NAMALWA (cell line): ENCODE data around the gene CD27.

Source experiments
- DNase-seq: peaks from one replicate; pipeline ENCODE4 v3.0.0-alpha.2; 2015; ENCODE audit warnings: low spot score

Gene CD27

GRCh38 chr12:6434205-6435140, 10.3 kb upstream of the CD27 start:
- peak; percentile 30 for DNase-seq

- DNase-seq = no peak
Measured at GRCh38 chr12:6435961-6436715, 8.6 kb upstream of the CD27 start.

- no peak for DNase-seq
Measured at GRCh38 chr12:6437586-6437985, 7.2 kb upstream of the CD27 start.

GRCh38 chr12:6438345-6438744, 6.4 kb upstream of the CD27 start:
- no peak for DNase-seq

- no peak for DNase-seq
Measured at GRCh38 chr12:6440391-6440790, 4.4 kb upstream of the CD27 start.

- peak; percentile 55 for DNase-seq
Measured at GRCh38 chr12:6442836-6443235, 1.9 kb upstream of the CD27 start.

GRCh38 chr12:6443361-6443983, 1.3 kb upstream of the CD27 start:
- DNase-seq = peak; percentile 94

- DNase-seq = peak; percentile 79
Measured at GRCh38 chr12:6444031-6444430, 724 bp upstream of the CD27 start.

GRCh38 chr12:6450091-6450868, 5.5 kb downstream of the CD27 start:
- DNase-seq = peak; percentile 16

GRCh38 chr12:6450869-6451347, 6.2 kb downstream of the CD27 start:
- no peak for DNase-seq

GRCh38 chr12:6451348-6452244, 6.8 kb downstream of the CD27 start, which contains the start of gene TAPBPL:
TSS of gene TAPBPL (plus strand) at chr12:6452042. CDS start at chr12:6452249, 207 bp downstream.
- DNase-seq = peak; percentile 97

- no peak for DNase-seq
Measured at GRCh38 chr12:6452245-6452943, 7.6 kb downstream of the CD27 start.

- no peak for DNase-seq
Measured at GRCh38 chr12:6452944-6453630, 8.3 kb downstream of the CD27 start.

- DNase-seq = no peak
Measured at GRCh38 chr12:6457220-6457945, 12.6 kb downstream of the CD27 start.

- DNase-seq = no peak
Measured at GRCh38 chr12:6458281-6459003, 13.7 kb downstream of the CD27 start.

- no peak for DNase-seq
Measured at GRCh38 chr12:6459004-6459337, 14.2 kb downstream of the CD27 start.

GRCh38 chr12:6460751-6461371, 16.1 kb downstream of the CD27 start:
- peak; percentile 64 for DNase-seq
